ENCODE results near the gene PCBP4.

DNA sequence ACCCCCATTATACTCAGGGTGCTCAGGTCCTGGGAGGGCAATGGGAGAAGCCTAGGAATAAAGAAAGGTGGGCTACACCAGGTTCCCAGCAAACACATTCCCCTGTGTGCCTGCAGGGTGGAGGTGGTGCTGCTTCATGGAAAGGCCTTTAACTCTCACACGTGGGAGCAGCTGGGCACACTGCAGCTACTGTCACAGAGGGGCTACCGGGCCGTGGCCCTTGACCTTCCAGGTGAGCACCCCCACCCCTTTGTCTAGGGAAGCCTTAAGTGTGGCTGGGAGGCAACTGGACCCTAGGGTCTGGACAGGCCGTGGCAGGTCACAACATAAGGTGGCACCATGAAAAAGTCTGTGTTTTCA lies 10.9 kb upstream of the PCBP4 start:
- no peak for TF ChIP-seq TAF1 (IDR thresholded peaks at IDR 0.05; ENCODE audit: borderline replicate concordance, low read depth, low read length)
- TF ChIP-seq POLR2A (IDR thresholded peaks at IDR 0.05; ENCODE audit: low read depth, low read length) = no peak
- TF ChIP-seq POLR2AphosphoS5 (IDR thresholded peaks at IDR 0.05; ENCODE audit: low read depth, low read length) = no peak
